ENCODE measurements around the gene LIPG.

The LIPG gene

DNA sequence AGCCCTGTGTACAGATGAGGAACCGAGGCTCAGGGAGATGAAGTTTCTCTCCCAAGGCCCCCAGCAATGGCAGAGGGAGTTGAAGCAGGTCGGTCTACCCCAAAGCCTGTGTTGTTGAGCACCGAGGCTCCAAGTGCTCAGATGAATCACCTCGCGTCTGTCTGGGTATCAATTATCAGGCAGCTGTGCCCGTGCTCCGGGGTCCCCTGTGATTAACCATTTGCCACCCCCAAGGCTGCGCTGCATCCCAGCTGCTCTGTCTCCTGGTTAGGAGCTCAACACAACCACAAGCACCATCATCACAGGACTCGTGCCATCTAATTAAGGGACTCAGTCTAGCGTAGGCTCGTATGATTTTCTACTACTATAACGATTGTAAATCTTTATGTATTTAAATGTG is 27.1 kb downstream of the LIPG start:
- DNase-seq (ENCODE audit: insufficient read length, low spot score) = no peak
- FAIRE-seq = no peak
- TF ChIP-seq, protein P1, sequence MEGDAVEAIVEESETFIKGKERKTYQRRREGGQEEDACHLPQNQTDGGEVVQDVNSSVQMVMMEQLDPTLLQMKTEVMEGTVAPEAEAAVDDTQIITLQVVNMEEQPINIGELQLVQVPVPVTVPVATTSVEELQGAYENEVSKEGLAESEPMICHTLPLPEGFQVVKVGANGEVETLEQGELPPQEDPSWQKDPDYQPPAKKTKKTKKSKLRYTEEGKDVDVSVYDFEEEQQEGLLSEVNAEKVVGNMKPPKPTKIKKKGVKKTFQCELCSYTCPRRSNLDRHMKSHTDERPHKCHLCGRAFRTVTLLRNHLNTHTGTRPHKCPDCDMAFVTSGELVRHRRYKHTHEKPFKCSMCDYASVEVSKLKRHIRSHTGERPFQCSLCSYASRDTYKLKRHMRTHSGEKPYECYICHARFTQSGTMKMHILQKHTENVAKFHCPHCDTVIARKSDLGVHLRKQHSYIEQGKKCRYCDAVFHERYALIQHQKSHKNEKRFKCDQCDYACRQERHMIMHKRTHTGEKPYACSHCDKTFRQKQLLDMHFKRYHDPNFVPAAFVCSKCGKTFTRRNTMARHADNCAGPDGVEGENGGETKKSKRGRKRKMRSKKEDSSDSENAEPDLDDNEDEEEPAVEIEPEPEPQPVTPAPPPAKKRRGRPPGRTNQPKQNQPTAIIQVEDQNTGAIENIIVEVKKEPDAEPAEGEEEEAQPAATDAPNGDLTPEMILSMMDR (IDR thresholded peaks at IDR 0.05; ENCODE audit: insufficient read depth, missing control alignments) = no peak

DNA sequence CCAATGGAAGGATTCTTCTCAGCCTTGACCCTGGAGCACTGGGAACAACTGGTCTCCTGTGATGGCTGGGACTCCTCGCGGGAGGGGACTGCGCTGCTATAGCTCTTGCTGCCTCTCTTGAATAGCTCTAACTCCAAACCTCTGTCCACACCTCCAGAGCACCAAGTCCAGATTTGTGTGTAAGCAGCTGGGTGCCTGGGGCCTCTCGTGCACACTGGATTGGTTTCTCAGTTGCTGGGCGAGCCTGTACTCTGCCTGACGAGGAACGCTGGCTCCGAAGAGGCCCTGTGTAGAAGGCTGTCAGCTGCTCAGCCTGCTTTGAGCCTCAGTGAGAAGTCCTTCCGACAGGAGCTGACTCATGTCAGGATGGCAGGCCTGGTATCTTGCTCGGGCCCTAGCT is 28.8 kb downstream of the LIPG start:
- DNase-seq (ENCODE audit: insufficient read length, low spot score) (no peak), FAIRE-seq (no peak)
- TF ChIP-seq, protein P1 (IDR thresholded peaks at IDR 0.05; ENCODE audit: insufficient read depth, missing control alignments) = no peak

DNA sequence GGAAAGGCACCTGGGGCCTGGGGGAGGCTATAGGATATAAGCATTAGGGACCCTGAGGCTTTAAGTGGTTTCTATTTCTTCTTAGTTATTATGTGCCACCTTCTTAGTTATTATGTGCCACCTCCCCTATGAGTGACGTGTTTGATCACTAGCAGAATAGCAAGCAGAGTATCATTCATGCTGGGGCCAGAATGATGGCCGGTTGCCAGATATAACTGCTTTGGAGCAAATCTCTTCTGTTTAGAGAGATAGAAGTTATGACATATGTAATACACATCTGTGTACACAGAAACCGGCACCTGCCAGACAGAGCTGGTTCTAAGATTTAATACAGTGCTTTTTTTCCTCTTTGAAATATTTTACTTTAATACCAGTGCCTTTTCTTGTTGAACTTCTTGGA is 29.4 kb downstream of the LIPG start:
- DNase-seq (ENCODE audit: insufficient read length, low spot score) (no peak), FAIRE-seq (no peak)
- TF ChIP-seq, protein P1 (IDR thresholded peaks at IDR 0.05; ENCODE audit: insufficient read depth, missing control alignments) = no peak

DNA sequence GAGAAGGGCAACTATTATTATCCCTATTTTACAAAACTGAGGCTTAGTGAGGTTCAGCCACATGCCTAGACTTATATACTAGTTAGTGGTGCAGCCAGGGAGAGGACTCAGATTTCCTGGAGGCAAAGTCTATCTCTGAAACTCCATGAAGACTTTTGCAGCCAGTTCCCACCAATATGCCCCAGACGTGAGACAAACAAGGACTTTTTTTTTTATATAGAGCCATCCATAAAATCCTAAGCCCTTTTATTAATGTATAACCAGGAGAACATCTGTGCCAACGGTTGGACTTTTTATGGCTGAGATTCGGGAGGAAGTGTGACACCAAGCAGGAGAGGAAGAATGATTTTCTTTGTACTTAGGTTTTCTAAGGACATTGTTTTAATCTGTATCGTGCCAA is 29.9 kb downstream of the LIPG start:
- FAIRE-seq = no peak
- no peak for DNase-seq (ENCODE audit: insufficient read length, low spot score)
- TF ChIP-seq, protein P1 (IDR thresholded peaks at IDR 0.05; ENCODE audit: insufficient read depth, missing control alignments) = no peak

DNA sequence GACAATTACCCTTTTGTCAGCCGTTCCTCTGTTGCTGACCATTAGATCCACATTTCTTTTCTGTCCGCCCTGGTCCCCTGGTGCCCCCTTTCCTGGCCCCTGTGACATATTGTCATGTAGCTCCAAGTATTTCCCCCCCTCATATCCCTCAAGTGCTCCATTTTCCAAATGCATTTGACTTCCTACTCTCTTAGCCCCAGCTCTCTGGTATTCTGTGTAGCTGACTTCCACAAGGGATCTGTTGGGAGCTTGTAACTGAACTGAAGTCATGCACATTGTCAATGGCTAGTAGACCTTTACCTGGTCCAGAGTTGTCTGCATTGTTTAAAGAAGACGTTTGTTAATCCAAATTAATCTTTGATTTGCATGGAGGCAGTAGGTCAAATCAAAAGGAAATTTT is 34.8 kb downstream of the LIPG start:
- TF ChIP-seq, protein P1 (IDR thresholded peaks at IDR 0.05; ENCODE audit: insufficient read depth, missing control alignments) = no peak
- DNase-seq (ENCODE audit: insufficient read length, low spot score) (no peak), FAIRE-seq (no peak)

DNA sequence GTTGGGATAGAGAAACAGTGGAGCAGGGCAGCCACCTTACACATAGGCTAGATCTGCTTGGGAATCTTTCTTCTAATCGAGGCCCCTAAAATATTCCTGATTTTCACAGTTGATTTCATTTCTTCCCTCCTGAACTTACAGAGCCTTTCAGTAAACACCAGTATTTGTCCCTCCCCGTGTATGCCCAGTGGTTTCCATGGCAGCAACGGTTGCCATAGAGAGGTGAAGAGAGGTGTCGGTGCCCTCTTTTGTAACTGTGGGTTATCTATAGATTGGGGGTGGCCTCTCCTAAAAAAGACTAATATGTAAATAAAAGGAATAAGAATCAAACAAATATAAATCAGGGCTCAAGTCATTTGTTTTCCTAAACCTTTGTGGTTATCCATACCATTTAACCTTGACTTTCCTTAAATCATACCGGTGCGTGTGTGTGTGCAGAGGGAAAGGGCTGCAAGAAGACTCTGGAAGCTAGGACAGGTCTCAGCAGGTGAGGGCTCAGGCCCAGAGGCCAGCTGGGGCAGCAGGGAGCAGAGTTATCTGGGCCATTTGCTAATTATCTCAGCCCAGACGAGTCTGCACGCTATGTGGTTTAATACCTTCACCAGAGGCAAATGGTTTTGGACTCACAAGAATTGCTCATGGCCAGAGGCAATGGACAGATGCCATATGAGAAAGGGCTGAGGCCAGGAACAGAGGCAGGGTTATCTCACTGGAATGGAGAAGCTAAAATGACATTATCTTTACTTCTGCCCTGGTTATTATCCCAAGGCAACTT is 35.5 kb downstream of the LIPG start:
- no peak for FAIRE-seq
- TF ChIP-seq, protein P1 (IDR thresholded peaks at IDR 0.05; ENCODE audit: insufficient read depth, missing control alignments) = no peak
- DNase-seq (ENCODE audit: insufficient read length, low spot score) = no peak

DNA sequence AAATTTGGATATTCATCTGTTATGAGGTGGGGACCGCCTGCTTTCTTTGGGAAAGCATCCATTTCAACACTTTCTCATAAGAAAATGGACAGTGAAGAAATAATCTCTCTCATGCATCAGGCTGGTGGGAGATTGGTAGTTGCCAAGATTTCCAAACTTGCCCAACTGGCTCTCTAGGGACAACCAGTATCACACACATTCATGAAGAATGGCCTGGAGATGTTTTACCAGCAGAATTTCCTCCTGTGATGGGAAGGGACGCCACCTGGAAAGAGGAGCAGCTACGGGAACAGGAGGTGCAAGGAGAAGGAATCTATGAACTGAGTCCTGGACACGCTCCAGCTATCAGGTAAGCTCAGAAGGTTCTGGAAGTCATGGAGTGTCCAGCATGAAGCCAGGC is 39.4 kb downstream of the LIPG start:
- DNase-seq (ENCODE audit: insufficient read length, low spot score) (no peak), FAIRE-seq (no peak)
- TF ChIP-seq, protein P1 (IDR thresholded peaks at IDR 0.05; ENCODE audit: insufficient read depth, missing control alignments) = no peak
